Activated T-helper 1 cell treated with anti-CD3 and anti-CD28 coated beads, Interleukin-12 subunit alpha, Interleukin-12 subunit beta, Interleukin-2, Interleukin-4 antibody, amounts not matched to agents 30 ng/mL and 10 ng/mL and 1 ng/mL, durations not matched to agents 14 hours and 24 hours and 36 hours (primary cell): ENCODE results near the gene EN2. TPM values are rescaled to one million over a fixed set of nuclear protein-coding genes. Genes with fewer than 3 reads are reported as not detected.

ENCODE experiments used
- DNase-seq: peaks from one replicate; pipeline ENCODE4 v3.0.0; 2021; ENCODE audit warnings: low spot score
- H3K27ac Mint-ChIP-seq: one replicate; pipeline ENCODE4 v1.8.0; 2021; ENCODE audit warnings: mild to moderate bottlenecking, mixed read lengths
- H3K27me3 Mint-ChIP-seq: one replicate; pipeline ENCODE4 v1.8.0; 2022; ENCODE audit warnings: mild to moderate bottlenecking, moderate library complexity, mixed read lengths; ENCODE audit not compliant: insufficient read depth
- H3K36me3 Mint-ChIP-seq: one replicate; pipeline ENCODE4 v1.8.0; 2021; ENCODE audit warnings: low read depth, mixed read lengths
- H3K4me1 Mint-ChIP-seq: one replicate; pipeline ENCODE4 v1.8.0; 2021; ENCODE audit warnings: low read depth, mixed read lengths
- H3K4me3 Mint-ChIP-seq: one replicate; pipeline ENCODE4 v1.8.0; 2021; ENCODE audit warnings: mild to moderate bottlenecking, moderate library complexity, mixed read lengths
- H3K9me3 Mint-ChIP-seq: one replicate; pipeline ENCODE4 v1.8.0; 2021; ENCODE audit warnings: mixed read lengths
- intact Hi-C: fragments of 100-400 bp; cut with micrococcal nuclease; formaldehyde crosslinking; loops from one replicate; pipeline ENCODE4 v1.15.1; 2024
- total RNA-seq: library from RNA; stranded (reverse); gene quantifications from 2 replicates; pipeline ENCODE4 v1.2.3, GENCODE V29; 2022

Gene EN2
- total RNA-seq, 1 donor from 2014 or later = not detected

DNA sequence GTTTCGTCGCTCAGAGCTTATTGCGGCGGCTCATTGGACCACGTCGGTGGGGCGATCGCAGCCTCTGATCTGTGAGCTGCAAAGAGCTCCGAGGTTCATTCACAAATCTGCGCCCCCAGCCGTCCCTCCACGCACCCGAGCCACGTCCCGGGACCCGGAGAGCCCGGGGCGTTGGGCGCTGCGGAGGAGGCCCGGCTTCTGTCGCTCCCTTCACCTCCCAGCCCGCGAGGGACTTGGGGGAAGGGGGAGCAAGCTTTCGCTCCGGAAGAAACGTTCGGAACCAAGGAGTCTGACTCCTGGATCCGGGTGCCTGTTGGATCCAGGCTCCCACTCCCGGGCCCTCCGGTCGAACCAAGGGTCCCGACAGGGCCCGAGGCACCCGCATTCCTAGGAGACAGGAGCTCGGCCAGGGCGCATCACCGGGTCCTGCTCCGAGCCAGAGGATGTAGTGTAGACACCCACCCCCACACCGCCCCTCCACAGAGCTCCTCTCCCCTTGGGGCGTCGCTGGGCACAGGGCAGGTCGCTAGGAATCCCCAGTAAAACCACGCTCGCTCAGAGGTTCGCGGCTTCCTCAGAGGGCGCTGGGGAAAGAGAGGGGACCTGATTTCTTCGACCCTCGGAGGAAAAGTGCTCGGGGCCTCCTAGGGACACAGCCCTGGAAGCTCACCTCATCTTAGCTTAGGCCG is 7.9 kb upstream of the EN2 start:
- DNase-seq = no peak

DNA sequence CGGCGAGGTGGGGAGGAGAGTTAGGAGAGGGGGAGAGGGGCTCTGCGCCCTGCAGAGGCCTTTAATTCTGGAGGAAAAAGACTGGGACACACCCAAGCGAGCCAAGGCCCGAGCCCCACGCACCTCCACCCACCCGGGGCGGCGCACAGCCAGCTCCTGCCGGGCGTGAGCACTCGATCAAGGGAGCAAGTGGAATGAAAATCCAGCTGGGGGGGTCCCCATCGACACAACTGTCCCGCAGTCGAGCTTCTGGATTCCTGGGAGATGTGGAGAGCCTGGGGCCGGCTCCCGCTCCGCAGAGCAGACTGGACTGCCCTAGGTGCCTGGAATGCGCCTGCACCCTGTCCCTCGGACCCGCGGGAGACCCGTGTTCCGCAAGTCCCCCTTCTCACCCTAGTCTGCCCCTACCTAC is 7.4 kb upstream of the EN2 start:
- H3K27ac Mint-ChIP-seq = no peak overlapping the region
- no peak overlapping the region for H3K4me3 Mint-ChIP-seq
- no peaks in the 10 kb centered on the region for H3K4me1 Mint-ChIP-seq
- DNase-seq = no peak
- peaks cover 6% of the 10 kb centered on the region for H3K36me3 Mint-ChIP-seq
- H3K9me3 Mint-ChIP-seq = no peaks in the 10 kb centered on the region
- peaks cover 63% of the 10 kb centered on the region for H3K27me3 Mint-ChIP-seq
- intact Hi-C loops = no loop called here

More for the DNA sequence above, 7.9 kb upstream of the EN2 start:
- Mint-ChIP-seq H3K4me1 (no peaks in the 10 kb centered on the region), H3K9me3 (no peaks in the 10 kb centered on the region), H3K27ac (no peak overlapping the region), H3K4me3 (no peak overlapping the region), H3K27me3 (peaks cover 59% of the 10 kb centered on the region), H3K36me3 (peaks cover 6% of the 10 kb centered on the region)
- intact Hi-C loops = no loop called here

DNA sequence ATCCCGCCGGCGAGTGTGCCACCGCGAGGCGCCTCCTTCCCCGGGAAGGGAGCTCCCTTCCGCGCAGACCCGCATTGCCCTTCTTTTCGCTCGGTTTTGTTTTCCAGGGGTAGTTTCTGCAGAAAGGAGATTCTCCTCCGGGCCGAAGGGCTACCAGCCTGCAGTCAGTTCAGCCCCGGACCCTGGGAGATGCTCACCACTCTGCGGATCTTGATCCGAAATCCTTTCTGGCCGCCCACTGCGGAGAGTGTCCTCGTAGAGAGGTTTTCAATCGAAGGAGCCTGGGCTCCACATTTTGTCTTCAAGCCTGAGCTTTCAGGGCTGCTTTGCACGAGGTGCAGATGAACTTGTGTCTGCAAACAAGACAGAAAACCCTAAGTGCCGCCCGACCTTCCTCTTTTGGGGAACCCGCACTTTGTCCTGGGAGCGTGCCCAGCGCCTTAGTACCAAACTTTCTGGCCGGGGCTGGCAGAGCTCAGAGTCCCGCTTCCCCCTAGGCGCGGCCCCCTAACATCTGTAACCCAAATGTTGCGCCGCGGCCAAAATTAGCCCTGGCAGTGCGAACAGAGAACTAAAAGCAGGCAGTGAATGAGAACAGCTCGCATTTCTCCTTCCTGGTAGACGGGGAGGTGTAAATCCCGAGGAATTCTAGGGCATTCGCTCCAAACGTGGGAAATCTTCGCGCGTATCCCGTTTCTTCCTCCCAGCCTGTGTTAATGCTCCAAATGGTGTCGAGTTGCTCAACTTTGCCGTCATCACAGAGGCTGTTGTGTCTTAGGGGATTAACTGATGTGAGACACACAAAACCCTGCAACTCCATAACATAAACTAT is 6.7 kb upstream of the EN2 start:
- no peak for DNase-seq
- Mint-ChIP-seq H3K27ac (peak overlapping the region; percentile 34), H3K9me3 (no peaks in the 10 kb centered on the region), H3K27me3 (peaks cover 67% of the 10 kb centered on the region), H3K4me1 (no peaks in the 10 kb centered on the region), H3K36me3 (peaks cover 6% of the 10 kb centered on the region), H3K4me3 (no peak overlapping the region)
- intact Hi-C loops = no loop called here

DNA sequence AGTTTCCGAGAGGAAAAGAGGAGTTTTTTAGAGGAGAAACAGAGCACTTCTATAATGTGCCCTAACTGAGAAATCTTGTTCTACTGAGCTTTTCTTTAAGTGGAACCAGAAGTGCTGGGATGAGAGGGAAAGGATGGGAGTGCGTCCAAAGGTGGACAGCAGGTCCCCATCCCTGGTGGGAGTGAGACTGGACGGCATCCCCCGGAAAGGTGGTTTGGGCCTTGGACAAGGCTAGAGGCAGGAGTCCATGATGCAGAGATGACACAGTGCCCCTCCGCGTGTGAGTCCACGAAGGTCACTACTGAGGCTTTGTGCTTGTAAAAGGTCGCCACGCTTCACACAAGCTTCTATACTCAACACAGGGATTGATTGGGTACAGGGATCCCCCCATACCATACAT is 6.1 kb upstream of the EN2 start:
- Mint-ChIP-seq H3K4me3 (no peak overlapping the region), H3K27ac (peak overlapping the region; percentile 34), H3K36me3 (peaks cover 6% of the 10 kb centered on the region), H3K27me3 (peaks cover 72% of the 10 kb centered on the region), H3K4me1 (no peaks in the 10 kb centered on the region), H3K9me3 (no peaks in the 10 kb centered on the region)
- intact Hi-C loops = loop anchor here (2.0 kb wide), 2 partner anchors 15 to 71 kb away; no protein-coding TSS in a partner anchor
- DNase-seq = no peak

DNA sequence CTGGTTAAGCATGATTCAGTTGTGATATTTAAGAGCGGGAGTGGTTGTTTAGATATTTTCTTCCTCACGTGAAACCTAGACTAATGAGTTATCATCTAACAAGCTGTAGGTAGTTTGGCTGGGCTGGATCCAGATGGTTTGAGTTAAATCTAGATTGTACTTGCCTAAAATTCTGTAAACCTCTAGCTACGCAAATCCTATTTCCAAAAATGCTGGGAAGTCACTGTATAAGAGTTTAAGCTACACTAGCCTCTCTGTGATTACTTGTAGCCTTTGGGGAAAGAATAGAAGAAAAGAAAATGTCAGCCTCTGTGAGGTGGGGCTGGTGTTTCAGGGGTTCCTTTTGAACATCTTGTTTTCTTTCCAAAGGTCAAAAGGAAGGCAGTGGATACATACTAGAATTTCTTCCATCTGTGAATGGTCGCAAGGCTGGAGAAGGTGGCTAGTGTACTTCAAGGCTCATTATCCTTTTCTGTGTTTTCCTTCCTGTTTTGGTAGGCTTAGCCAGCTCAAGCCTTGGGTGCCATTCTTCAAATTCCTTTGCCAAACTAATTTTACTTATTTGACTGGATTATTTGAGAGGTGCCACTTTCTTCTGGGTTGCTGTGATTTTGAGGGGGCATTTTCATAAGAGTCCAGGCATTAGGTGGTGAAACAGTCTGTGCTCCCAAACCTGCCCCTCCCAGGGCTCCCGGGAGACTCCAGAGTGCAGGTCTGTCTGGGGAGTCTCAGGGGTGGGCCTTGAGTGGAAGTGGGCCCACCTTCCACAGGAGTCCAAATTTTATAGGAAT is 5.2 kb upstream of the EN2 start:
- no peak overlapping the region for H3K4me3 Mint-ChIP-seq
- H3K27ac Mint-ChIP-seq = peak overlapping the region; percentile 12
- no peak for DNase-seq
- H3K4me1 Mint-ChIP-seq = no peaks in the 10 kb centered on the region
- intact Hi-C loops = loop anchor here (2.0 kb wide), 2 partner anchors 14 to 72 kb away; no protein-coding TSS in a partner anchor
- H3K9me3 Mint-ChIP-seq = no peaks in the 10 kb centered on the region
- peaks cover 3% of the 10 kb centered on the region for H3K36me3 Mint-ChIP-seq
- H3K27me3 Mint-ChIP-seq = peaks cover 67% of the 10 kb centered on the region

DNA sequence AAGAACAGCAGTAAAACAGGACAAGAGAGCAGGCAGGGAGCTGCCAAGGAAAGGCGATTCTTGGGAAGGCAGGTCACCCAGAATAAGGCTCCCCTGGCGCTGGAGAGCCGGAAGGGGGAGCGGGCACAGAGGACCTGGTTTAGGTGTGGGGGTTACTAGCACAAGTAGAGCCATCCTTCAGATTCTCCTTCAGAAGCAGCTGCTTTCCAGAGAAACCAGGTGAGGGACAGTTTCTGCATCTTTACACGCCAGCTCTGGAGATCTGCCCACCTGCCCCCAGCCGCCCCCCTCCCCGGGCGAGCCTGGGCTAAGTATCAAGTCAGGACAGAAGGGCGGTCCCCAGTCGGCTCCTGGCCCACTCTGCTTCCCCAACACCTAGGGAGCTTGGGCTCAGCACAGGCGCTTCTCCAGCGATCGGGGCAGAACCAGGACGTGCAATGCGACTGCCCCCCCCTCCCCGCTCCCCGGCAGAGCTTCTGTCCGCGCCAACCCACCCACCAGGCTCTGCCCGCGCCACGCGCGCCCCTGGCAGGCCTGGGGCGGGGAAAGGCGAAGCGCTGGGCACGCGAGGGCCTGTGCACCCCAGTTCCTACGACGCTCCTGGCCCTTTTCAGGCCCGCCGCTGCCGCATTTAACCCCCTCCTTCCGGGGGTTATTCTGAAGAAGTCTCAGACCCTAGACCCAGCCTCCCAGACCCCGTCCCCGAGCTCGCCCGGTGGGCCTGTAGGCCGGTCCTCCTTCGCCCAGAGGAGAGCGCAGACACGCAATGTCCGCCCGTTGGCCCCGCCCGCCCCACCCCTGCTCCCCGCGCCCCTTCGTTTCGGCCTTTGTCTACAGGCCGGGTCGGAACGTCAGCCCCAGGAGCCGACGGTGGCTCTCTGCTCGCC is 4.4 kb upstream of the EN2 start:
- Mint-ChIP-seq H3K27ac (peak overlapping the region; percentile 12), H3K4me1 (no peaks in the 10 kb centered on the region), H3K4me3 (no peak overlapping the region), H3K36me3 (no peaks in the 10 kb centered on the region), H3K27me3 (peaks cover 66% of the 10 kb centered on the region), H3K9me3 (no peaks in the 10 kb centered on the region)
- DNase-seq = no peak
- intact Hi-C loops = loop anchor here (2.0 kb wide), 2 partner anchors 13 to 73 kb away; no protein-coding TSS in a partner anchor

DNA sequence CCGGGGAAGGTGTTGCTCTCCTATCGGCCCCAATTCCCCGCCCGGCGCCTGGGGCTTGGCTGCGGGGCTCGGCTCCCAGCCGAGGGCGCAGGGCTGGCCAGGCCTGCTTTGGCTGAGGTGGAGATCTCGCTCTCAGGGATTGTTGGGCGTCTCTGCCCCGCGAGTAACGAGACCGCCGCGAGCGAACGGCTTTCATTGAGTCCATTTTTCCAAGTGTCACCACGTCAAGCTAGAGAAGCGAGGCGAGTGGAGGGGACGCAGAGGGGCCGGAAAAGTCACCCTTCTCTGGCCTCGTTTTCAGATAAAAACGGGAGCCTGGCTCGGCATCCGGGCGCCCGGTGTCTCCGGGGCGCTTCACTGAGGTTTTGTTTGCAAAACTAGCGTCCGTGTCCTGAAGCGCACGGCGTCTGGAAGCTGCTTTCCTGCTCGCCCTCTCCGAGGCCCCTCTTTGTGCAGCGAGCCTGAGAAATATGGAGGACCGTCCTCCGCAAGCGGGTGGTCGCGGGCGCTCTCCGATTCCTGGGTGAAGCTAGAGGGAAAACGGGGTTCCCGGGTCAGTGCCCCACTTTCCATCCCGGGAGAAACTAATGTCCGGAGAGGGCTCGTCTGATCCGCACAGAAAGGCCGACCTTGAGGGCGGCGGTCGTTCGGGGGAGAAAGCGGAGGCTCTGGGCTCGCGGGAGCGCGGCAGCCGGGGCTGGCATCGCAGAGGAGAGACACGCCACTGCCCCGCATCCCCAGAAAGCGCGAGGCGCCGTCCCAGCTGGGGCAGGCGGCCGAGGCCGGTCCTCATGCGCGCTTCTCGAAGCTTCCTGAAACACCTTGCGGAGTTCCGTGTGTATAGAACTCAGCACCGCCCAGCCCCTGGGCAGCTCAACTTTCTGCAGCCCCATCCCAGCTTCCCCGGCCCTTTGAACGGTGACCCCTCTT is 3.5 kb upstream of the EN2 start:
- H3K4me3 Mint-ChIP-seq = no peak overlapping the region
- peaks cover 3% of the 10 kb centered on the region for H3K4me1 Mint-ChIP-seq
- peak overlapping the region; percentile 23 for H3K27ac Mint-ChIP-seq
- H3K9me3 Mint-ChIP-seq = no peaks in the 10 kb centered on the region
- no peak for DNase-seq
- intact Hi-C loops = no loop called here
- peaks cover 67% of the 10 kb centered on the region for H3K27me3 Mint-ChIP-seq
- no peaks in the 10 kb centered on the region for H3K36me3 Mint-ChIP-seq

DNA sequence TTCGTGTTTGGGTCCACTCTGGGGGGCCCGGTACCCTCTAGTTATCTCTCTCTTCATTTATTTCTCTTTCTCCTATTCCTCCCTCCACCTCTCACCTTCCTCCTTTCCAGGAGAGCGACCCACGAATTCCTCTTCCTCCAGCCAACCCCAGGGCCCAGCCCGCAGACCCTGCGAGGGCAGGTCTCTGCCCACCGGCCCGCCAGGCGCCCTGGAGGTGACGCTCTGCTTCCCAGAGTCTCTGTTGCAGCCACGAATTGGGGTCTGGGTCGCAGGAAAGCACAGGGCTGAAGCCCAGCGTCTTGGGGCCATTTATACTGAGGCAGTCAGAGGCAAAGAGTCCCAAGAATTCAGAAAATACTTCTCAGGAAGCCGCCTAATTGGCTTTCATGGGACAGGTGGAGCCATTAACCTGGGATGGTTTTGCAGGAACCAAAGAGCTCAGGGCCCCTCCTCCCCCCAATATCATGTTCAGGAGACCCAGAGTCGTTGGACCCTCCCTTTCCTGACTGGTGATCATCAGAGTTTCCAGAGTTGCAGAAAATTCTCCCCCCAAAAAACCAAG is 2.7 kb upstream of the EN2 start:
- H3K27ac Mint-ChIP-seq = peak overlapping the region; percentile 18
- intact Hi-C loops = no loop called here
- DNase-seq = no peak
- H3K9me3 Mint-ChIP-seq = no peaks in the 10 kb centered on the region
- H3K36me3 Mint-ChIP-seq = no peaks in the 10 kb centered on the region
- H3K4me1 Mint-ChIP-seq = peaks cover 4% of the 10 kb centered on the region
- H3K4me3 Mint-ChIP-seq = no peak overlapping the region
- H3K27me3 Mint-ChIP-seq = peaks cover 74% of the 10 kb centered on the region

DNA sequence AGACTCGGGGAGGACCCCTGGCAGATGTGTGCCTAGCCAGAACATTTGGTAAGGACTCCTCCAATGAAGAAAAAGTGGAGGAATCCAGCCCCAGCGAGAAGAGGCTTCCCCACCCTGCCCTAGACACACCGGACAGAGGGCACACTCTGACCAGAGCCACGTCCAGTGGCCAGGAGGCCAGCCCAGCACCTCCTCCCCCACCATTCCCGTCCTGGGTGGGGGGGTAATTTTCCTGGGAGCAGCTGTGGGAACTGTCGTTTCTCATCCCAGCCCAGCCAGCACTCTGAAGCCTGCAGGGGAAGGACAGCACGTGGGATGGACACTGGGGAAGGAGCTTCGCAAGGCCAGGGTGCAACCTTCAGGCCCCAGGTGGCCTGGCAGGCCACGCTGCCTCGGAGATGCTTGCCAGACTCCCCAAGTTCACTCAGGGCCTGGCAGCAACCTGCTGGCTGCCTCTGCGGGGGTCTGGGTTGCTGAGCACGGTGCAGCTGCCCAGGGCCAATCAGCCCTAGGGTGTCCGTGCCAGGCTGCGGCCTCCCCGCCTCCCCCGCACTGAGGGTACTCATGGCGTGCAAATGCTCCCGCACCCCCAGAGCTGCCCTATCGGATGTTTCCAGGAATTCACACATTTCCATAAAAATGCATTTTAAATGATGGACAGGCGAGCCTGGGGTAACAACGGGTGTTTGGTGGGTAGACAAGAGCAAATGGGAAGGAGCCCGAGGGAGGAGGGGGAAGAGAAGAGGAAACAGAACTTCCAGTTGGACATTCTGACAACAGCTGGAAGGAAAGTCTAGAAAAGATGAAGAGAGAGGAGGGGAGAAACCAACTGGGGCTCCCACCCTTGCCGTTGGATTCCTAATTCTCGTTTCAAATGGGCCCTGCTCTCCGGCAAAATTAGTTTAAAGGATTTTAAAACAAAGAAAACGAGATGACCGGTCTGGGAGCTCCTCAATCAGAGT is 1.9 kb upstream of the EN2 start:
- H3K4me1 Mint-ChIP-seq = peaks cover 4% of the 10 kb centered on the region
- H3K36me3 Mint-ChIP-seq = no peaks in the 10 kb centered on the region
- H3K9me3 Mint-ChIP-seq = no peaks in the 10 kb centered on the region
- H3K27ac Mint-ChIP-seq = peak overlapping the region; percentile 70
- DNase-seq = no peak
- intact Hi-C loops = loop anchor here (2.0 kb wide), 3 partner anchors 81 to 1545 kb away; no protein-coding TSS in a partner anchor
- no peak overlapping the region for H3K4me3 Mint-ChIP-seq
- H3K27me3 Mint-ChIP-seq = peaks cover 70% of the 10 kb centered on the region

DNA sequence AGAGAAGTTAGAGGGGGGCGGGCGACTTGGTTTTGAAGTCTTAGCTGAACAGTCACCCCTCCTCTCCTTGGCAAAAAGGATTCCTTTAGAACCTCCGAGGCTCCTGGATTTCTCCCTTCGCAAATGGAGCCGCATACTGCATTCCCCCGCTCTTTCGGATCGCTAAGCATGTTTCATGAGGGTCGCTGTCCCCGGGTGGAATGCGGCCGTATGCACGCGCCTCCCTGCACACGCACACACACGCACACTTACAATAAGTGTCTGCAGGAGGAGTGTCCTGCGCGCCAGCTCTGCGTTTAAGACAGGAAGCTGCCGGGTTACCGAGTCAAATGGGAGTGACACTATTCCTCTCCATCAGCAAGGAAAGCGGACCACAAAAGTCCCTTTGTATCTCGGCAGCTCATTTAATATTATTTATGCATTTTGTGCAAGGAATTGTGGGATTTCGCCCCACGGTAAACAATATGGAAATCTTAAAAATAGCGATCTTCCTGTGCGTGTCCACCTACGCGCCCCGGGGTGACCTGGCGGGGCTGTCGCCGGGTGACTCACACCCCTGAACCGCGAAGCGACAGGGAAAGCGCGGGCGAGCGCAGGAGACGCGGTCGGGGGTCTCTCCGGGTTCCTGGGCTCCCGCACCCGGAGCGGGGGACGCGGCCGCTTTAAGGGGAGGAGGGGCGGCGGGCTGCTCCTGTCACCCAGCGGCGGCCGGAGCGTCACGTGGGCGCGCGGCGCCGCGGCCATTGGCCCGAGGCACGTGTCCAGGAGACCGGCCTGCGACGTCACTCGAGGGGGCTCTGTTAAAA is 988 bp upstream of the EN2 start:
- no peak for DNase-seq
- intact Hi-C loops = loop anchor here (1.0 to 2.0 kb wide), 4 partner anchors 51 to 1544 kb away; no protein-coding TSS in a partner anchor
- no peaks in the 10 kb centered on the region for H3K36me3 Mint-ChIP-seq
- H3K9me3 Mint-ChIP-seq = no peaks in the 10 kb centered on the region
- H3K27ac Mint-ChIP-seq = peak overlapping the region; percentile 70
- H3K4me3 Mint-ChIP-seq = peak overlapping the region; percentile 5
- H3K4me1 Mint-ChIP-seq = peaks cover 4% of the 10 kb centered on the region
- peaks cover 68% of the 10 kb centered on the region for H3K27me3 Mint-ChIP-seq
